ENCODE data around the gene MYO3A. TPM values are rescaled to one million over a fixed set of nuclear protein-coding genes. Genes with fewer than 3 reads are reported as not detected.

Gene MYO3A
- not detected for polyA plus RNA-seq (2013, experiment 1 of 2; ENCODE audit: insufficient read length)
- polyA plus RNA-seq (2013, experiment 2 of 2; ENCODE audit: insufficient read length): 0.10 TPM

- DNase-seq: no peak
Measured at GRCh38 chr10:25933653-25934608, at the start of gene MYO3A. TSS of gene MYO3A (plus strand) at chr10:25934229. CDS start at chr10:25952111, 17,882 bp downstream.

GRCh38 chr10:25888627-25889026 lies 45.4 kb upstream of the MYO3A start:
- DNase-seq: no peak

GRCh38 chr10:25890995-25891394 lies 43.0 kb upstream of the MYO3A start:
- no peak for DNase-seq

GRCh38 chr10:25895856-25896255 lies 38.2 kb upstream of the MYO3A start:
- DNase-seq: no peak

GRCh38 chr10:25896421-25896820 lies 37.6 kb upstream of the MYO3A start:
- DNase-seq: no peak

- no peak for DNase-seq
Measured at GRCh38 chr10:25899304-25899703, 34.7 kb upstream of the MYO3A start.

- no peak for DNase-seq
Measured at GRCh38 chr10:25901199-25901598, 32.8 kb upstream of the MYO3A start.

- no peak for DNase-seq
Measured at GRCh38 chr10:25902002-25902401, 32.0 kb upstream of the MYO3A start.

GRCh38 chr10:25907261-25907660 lies 26.8 kb upstream of the MYO3A start:
- no peak for DNase-seq

- DNase-seq: no peak
Measured at GRCh38 chr10:25912866-25913265, 21.2 kb upstream of the MYO3A start.

GRCh38 chr10:25914776-25915175 lies 19.3 kb upstream of the MYO3A start:
- no peak for DNase-seq

GRCh38 chr10:25934621-25935139 lies 651 bp downstream of the MYO3A start:
- DNase-seq: no peak

GRCh38 chr10:25938405-25938804 lies 4.4 kb downstream of the MYO3A start:
- DNase-seq: no peak

GRCh38 chr10:25944771-25945170 lies 10.7 kb downstream of the MYO3A start:
- no peak for DNase-seq

GRCh38 chr10:25952857-25953256 lies 18.8 kb downstream of the MYO3A start:
- DNase-seq: no peak

GRCh38 chr10:25954851-25955250 lies 20.8 kb downstream of the MYO3A start:
- no peak for DNase-seq

- DNase-seq: no peak
Measured at GRCh38 chr10:25959540-25960232, 25.7 kb downstream of the MYO3A start.

GRCh38 chr10:25965584-25965983 lies 31.6 kb downstream of the MYO3A start:
- no peak for DNase-seq

GRCh38 chr10:25966844-25967243 lies 32.8 kb downstream of the MYO3A start:
- no peak for DNase-seq

GRCh38 chr10:25972631-25973030 lies 38.6 kb downstream of the MYO3A start:
- no peak for DNase-seq

- no peak for DNase-seq
Measured at GRCh38 chr10:25974897-25975459, 40.9 kb downstream of the MYO3A start.

GRCh38 chr10:25978771-25979170 lies 44.7 kb downstream of the MYO3A start:
- DNase-seq: no peak

- no peak for DNase-seq
Measured at GRCh38 chr10:25982107-25982506, 48.1 kb downstream of the MYO3A start.
